Activated gamma-delta T cell treated with anti-CD3 and anti-CD28 coated beads, Interleukin-2, amount 50 U/mL, for 16 hours (primary cell): ENCODE results near the gene FGF14.
"Not testable (repeated sequence)": the region's sequence is repeated elsewhere in the genome, so short reads cannot be mapped to it uniquely, and the experiment has no call there.

Experiments used
- DNase-seq: peaks from one replicate; pipeline ENCODE4 v3.0.0-alpha.2; 2020; ENCODE audit warnings: low read depth

Gene FGF14

DNA sequence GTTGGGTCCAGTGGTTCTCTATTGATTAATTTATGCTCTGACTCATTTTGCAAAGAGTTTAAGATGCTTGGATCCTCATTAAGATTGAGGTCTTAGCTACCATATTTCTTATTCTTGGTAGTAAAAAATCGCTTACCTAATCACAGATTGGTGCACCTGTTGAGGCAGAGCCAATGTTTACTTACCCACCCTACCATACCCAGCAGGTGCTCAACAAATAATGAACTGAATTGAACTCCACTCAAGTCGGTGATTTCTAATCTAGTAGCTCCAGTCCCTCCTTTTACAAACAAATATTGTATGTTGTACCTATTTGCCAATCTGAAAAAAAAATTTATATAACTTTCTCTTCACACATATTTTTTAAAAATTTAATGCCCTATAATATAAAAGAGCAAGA is 361.0 kb downstream of the FGF14 start:
- DNase-seq: no peak

DNA sequence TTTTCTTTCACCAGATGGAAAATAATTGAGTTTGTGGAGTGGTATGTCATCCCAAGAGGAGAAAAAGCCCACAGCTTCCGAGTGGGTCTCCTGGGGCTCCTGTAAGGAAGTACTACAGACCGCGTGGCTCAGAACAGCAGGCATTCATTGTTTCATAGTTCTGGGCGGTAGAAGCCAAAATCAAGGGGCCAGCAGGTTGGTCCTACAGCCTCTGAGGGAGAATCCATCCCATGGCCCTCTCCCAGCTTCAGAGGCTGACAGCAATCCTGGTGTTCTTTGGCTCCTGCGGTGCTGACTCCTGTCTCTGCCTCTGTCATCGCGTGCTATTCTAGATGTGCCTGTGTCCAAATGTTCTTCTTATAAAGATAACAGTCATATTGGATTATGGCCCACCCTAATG is 362.6 kb downstream of the FGF14 start:
- DNase-seq: no peak

DNA sequence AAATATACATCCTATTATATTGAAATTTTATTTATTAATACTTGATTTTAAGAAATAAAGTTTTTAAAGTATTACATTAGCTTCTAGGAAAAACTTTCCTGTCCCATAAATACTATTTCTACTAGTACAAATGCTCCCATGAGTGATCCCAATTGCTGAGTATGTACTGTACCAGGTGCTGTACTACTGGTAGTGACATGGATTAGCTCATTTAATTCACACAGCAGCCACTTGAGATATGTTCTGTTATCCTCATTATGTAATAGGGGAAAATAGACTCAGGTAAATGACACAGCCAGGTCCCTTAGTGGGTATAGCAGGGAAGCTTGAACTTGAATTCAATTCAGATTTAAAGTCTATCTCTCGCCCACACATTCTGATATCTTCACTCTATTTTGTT is 363.1 kb downstream of the FGF14 start:
- DNase-seq: no peak

DNA sequence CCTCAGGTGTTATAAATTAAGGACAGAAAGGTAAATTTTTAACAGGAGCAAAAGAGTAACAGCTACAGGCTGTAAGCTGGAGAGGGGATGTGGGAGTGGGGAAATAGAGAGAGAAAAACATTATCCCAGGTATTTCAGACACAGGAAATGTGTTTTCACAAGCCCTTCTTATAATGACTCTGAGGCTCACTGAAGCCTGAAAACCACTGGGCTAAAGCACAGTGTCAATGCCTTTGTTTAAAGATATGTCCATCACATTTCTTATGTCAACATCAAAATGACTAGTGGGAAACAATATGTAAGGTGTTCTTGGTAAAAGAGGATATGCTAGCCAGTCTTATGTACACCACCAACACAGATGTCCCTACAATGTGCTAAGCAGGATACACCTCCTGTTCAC is 365.9 kb downstream of the FGF14 start:
- DNase-seq: no peak

DNA sequence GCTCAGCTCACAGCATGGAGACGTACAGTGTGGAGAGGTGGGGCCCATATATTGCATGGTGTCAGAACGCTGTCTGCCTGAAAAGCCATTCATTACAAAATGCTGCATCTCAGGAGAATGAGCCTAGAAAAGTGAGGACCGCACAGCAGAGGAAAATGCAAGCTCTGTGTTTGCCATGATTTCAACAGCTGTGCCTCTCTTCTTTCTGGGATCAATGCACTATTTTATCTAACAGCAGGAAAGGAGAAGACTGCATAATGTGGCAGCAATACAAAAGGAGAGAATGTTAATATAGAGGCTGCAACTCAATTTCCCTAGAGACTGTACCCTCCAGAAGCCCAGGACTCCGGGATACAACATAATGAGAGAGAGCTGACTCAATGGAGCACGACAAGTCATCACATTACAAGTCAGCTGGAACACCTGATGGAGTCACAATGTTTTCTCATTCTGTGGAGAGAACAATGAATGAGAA is 368.0 kb downstream of the FGF14 start:
- DNase-seq: no peak

DNA sequence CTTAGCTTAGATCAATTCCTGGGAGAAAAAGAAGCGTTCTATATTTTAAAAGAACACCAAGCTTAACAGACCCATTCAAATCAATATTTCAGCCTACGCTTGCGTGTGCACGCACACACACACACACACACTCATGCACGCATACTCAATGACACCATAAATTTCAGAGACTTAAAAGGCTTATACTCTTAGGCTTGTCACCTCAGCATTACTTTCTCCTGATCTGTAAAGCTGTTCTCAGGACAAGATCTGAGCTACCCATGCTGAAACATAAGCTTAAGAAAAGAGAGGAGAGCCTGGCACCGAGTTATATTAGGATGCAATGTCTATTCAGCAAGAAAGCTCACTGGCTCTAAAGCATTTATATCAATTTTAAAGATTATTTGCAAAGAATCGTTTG is 368.5 kb downstream of the FGF14 start:
- no peak for DNase-seq

DNA sequence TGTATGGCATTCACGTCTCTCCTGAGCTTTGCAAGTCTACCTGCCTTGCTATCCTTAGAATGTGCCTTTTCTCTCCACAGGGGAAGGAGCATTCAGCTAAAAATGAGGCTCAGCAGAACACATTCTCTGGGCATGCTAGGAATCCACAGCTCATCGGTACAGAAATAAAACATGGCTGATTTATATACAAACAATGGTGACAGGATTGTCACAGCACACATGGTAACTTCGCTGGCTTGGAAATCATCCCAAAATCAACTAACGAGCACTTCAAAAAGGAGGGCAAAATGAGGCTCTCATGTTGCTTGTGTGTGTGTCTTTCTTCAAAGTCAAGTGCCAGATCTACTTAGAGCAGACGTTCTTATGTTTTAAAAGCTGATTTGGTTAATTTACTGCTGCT is 373.0 kb downstream of the FGF14 start:
- DNase-seq: no peak

DNA sequence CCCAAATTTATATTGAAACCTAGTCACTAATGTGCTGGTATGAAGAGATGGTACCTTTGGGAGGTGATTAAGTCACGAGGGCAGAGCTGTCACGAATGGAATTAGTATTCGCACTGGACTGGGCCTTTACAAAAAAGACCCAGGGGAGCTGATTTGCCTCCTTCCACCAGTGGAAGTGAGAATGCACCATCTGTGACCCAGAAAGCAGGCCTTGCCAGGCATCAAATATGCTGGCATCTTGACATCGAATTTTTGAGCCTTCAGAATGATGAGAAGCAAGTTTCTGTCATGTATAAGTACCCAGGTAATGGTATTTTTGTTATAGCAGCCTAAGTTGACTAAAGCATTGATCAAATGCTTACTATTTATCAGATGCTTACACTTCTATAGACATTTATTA is 373.6 kb downstream of the FGF14 start:
- DNase-seq: no peak

DNA sequence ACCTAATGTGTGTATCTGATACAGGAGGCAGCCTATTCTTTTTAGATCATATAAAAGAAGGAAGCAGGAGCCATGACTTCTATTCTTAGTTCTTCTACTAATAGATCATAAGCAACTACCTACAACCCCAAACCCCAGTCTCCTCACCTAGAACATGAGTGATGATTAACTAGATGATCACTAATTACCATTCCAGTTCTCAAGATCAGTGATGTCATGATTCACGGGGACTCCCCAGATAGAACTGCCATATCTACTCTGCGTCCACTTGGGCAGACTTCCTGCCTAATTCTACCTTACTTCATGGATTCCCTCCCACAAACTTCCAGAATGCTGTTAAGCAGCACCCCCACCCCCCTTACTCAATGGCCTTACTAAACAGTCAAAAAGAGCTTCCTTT is 380.1 kb downstream of the FGF14 start:
- DNase-seq: no peak

DNA sequence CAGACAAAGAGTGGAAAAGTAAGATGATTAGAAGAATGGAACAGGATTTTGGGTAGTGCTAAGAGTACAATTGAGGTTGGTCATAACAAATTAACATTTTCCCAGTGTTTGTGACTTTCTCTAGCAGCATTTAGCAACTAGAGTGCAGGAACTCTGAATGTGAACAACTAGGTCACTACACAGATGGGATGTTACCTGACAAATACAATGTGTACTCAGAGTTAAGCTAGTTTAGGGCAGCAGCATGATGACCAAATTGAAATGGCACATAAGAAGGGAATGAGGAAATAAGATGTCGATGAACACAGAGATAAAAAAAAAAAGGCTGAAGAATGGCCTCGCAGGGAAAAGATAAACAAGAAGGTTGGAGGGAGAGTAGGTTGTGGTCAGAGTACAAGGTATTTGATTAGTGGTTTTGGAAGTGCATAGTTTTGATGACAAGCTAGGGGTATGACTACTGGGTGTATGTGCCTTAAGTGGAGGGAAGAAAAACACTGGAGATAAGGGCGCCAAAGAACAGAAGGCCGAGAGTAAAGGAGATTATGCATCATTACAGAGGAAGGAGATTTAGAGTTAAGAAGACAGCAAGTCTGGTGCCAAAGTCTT is 381.1 kb downstream of the FGF14 start:
- DNase-seq: no peak

DNA sequence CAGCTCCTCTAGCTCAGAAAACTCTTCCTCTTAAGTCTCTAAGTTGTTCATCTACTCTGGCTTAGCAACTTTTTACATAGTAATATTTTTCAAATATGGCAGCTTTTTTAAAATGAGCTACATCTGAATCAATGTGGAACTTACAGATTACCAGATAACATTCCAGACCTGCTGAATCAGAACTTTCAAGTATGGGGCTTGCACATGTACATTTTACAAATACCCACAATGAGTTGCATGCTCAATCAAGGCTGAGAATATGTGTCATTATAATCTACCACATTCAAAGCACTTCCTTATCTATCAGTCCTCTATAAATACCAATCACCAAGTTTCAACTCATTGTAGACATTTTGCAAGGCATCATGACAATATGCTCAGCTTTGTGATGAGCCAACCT is 383.1 kb downstream of the FGF14 start:
- no peak for DNase-seq

DNA sequence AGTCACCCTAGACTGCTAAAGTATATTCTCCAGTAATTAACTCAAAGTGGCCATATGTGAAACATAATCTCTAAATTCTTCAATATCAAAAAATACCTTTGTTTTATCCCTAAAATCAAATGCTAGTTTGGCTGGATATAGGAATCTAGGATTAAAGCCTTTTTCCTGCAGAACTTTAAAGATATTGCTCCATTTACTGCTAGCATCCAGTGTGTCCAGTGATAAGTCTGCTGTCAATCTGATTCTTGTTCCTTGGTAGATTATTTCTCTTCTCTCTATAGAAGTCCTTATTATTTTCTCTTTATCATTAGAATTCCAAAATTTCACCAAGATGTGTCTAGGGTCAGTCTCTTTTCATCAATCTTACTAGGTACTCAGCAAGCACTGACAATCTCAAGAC is 384.6 kb downstream of the FGF14 start:
- DNase-seq: no peak

DNA sequence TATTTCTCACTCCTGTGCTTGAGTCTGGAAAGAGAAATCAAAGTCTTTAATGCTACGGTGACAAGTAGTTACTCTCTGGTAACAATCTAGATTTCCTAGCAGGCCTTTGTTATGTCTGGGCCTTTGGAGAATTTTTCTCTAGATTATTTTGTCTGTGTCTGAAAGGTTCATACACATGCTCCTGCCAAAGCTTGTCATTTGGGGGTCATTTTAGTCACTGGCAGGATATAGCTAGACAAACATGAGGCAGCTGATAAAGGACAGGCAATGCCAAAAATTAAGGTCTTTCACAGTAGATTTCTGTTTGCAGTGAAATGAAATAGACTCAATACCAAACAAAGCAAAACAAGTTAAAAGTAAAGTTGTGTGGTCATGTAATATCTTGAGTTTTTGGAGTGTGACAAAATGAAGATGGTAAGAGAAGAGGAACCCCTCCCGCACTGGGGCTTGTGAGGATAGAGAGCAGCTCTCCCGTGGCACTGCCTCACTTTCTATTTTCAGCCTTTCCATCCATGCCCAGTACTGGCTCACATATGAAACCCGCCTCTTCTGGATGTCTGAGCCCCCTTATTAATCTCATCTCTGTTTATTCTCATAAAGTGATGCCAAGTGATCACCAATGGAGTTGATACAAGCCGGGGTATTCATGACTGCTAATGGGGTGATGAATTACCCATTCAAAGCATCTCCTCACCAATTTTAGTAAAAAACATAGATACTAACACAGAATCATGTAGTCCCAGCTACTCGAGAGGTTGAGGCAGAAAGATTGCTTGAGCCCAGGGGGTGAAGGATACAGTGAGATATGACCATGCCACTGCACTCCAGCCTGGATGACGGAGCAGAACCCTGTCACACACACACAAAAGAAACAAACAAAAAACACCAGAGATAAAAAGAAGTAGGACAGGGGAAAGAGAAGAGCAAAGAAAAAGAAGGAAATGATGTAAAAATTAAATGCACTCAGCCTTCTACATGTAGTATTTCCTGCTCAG is 389.3 kb downstream of the FGF14 start:
- no peak for DNase-seq

DNA sequence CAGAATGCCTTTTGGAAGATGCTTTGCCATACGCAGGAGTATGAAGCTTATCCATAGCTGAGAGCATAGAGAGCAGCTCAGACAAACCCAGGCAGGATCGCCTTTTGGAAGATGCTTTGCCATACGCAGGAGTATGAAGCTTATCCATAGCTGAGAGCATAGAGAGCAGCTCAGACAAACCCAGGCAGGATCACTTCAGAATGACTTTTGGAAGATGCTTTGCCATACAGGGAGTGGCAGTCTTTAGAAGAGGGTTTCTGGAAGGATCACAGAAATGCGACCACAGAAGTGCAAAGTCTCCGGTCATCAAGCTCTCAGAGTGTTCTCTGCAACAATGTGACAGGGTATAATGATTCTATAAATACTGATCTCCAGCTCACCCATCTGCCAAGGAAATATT is 390.4 kb downstream of the FGF14 start:
- DNase-seq: not testable (repeated sequence)

DNA sequence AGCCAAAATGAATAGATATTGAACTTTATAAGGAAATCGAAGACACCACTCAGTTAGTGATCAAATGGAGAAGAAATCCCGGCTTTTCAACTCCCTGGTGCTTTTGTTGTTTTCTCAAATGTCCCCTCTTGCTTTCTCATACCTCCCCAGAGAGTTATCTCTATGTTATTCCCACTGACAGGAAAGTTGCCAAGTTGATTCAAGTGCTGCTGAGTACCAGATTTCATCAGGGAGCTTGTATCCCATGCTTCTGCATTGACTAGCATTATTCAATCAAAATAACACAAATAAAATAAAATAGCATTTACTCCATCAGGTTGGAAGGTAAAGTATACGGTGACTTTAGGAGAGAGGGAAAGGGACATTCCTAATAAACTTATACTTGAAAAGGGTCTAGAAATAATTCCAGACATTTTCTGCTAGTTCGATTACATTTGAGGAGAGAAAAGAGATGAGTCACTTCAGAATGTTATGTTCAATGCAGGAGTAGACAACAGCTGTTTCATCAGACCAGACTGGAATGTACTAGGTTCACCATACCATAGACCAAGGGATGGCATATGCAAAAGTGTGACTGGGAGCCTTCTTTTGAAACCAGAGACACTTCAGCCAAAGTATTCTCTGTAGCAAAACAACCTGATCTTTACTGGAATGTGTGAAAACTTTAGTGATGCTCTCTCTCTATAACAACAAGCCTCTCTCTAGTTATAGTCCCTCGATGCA is 397.8 kb downstream of the FGF14 start:
- no peak for DNase-seq

DNA sequence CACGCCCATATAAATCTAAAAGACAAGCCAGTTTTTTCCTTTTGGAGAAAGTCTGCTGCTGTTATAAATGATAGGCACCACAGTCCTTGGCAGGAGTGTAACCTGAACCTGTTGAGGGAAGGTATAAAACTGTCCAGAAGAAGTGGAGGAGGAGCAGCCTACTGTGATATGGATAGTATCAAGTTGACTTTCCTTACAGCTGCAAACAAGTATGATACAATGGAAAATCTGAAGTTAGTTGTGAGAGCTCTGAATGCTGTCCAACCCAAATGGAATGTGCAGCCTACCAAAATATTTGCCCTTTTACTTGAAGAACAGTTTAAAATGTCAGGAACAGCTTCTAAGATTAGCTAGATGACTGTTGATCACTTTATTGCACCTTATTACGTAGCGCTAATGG is 399.6 kb downstream of the FGF14 start:
- DNase-seq: no peak

DNA sequence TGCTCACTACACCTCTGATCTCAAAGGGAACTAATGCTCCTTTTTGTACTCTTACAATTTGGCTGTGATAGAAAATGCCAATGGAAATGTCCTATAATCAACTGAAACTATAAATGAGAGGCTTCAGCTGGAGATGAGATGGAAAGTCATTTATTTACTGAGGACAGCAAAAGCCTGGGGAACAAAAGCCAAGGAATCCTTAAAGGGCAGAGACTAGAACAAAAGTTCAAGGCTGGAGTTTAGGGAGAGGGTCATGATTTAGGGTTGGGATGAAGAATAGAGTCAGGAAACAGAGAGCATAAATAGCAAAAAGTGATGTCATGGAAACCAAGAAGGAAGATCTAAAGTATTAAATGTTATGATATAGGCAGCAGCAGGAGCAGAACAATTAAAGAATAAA is 401.1 kb downstream of the FGF14 start:
- no peak for DNase-seq

DNA sequence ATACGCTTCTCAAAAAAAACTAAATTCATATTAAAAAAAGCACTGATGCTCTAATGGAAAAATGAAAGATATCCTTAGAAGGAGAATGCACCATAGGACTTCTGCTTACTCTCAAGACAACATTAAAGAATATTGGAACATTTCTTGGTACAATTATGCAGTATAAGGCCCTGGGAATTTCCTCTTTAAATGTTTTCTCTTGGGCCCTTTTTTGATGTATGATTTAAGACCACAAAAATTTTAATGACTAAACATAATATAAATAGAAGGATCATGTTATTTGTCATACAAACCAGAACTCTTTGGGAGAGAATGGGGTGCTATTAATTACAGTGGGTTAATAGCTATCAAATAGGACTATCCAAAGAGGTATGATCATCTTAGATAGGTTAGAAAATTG is 403.7 kb downstream of the FGF14 start:
- DNase-seq: no peak

DNA sequence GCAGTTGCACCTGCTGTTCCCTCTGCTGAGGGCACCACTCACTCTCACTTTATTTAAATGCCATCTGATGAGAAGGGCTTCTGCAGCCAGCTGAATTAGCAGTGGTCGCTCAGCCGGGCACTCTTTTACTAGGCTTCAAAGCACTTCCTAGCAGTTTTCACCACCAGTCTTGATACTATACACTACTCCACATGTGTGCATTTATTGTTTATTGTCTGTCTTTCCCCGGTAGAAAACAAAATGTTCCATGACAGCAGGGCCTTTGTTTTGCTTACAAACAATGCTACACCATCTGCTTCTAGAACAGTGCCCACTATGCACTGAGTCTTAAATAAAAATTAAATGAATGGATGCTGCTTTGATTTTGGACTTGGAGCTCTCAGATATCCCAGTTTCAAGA is 404.9 kb downstream of the FGF14 start:
- DNase-seq: no peak

DNA sequence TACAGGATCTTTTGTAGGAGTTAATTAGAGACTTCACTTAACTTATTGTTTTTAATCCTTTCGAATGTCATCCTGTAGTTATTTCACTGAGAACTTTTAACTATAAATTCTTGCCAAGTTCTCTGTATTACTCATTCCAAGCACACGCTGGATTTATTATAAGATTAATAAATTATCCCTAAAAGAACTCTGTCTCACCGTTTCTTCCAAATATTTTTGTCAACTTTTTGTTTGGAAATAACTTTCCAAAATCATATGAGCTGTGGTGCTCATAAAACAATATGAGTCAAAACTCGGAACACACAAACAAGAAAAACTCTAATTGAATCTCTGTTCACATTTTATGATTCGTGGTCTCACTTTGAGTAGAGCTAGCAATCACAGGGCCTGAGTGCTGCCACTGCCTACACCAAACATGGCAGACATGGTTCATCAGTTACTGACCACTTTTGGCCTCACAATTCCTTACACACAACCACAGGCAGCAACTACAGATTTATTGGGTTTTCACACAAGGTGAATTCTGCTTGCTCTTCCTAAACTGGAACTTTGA is 412.0 kb downstream of the FGF14 start:
- DNase-seq: no peak

DNA sequence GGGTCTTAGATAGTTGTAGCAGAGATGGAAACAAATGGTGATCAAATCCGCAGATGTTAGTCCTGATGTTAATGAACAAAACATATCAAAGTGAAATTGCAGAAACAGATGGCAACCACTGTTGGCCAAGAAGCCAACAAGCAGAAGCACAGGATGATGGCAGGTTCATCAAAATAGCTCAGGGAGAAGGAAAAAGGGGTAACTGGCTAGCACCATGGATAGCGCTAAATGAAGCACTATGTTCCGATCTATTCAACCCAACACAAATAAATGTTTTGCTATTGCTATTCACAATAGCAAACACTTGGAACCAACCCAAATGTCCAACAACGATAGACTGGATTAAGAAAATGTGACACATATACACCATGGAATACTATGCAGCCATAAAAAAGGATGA is 413.7 kb downstream of the FGF14 start:
- no peak for DNase-seq

DNA sequence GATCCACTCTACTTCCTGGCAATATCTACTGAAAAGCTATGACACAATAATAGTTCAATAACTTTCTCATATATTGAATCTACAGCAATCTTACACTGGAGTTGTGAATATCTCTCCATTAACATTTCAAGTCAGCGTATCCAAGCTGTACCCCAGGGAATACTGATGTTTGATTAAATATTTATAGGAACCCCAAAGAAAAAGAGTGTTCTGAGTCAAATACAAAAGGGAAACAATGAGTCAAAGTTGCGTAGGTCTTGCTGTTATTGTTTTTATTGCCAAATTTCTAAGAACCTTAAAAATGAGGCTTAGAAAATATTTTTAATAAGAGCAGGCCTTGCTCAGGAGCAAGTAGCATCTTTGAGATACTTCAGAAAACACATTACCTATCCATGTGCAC is 415.5 kb downstream of the FGF14 start:
- DNase-seq: no peak

DNA sequence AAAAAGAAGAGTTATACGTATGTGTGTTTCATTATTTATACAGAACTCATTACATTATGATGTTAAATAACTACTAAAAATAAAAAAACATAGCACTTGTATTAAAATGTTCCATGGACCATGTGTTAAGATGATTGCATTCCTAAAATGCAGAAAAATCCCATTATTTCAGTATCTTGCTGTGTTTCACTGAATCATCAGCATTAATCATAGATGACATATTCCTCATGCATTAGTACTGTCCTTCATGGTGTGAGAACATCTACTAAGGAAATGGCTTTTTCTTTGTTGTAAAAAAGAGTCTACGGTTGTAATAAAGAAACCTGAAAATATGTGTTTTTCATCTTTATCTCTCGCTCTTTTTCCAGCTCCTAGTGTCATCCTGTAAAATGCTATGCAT is 416.5 kb downstream of the FGF14 start:
- no peak for DNase-seq
